ENCODE data around the gene LMBRD2.

- TF ChIP-seq, protein P1, sequence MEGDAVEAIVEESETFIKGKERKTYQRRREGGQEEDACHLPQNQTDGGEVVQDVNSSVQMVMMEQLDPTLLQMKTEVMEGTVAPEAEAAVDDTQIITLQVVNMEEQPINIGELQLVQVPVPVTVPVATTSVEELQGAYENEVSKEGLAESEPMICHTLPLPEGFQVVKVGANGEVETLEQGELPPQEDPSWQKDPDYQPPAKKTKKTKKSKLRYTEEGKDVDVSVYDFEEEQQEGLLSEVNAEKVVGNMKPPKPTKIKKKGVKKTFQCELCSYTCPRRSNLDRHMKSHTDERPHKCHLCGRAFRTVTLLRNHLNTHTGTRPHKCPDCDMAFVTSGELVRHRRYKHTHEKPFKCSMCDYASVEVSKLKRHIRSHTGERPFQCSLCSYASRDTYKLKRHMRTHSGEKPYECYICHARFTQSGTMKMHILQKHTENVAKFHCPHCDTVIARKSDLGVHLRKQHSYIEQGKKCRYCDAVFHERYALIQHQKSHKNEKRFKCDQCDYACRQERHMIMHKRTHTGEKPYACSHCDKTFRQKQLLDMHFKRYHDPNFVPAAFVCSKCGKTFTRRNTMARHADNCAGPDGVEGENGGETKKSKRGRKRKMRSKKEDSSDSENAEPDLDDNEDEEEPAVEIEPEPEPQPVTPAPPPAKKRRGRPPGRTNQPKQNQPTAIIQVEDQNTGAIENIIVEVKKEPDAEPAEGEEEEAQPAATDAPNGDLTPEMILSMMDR (IDR thresholded peaks at IDR 0.05): no peak
- TF ChIP-seq POLR2A (IDR thresholded peaks at IDR 0.05): no peak
Observed at GRCh38 chr5:36145311-36145710, 6.4 kb downstream of the LMBRD2 start.

Data from suprapubic skin (tissue), 3 donors.